HG02763 (cell line): ENCODE results near the gene GPR141.

Experiments
- ATAC-seq: cut with Tn5 transposase; IDR thresholded peaks from one replicate; pipeline ENCODE4 v1.9.1; 2021; ENCODE audit warnings: mild to moderate bottlenecking, moderate library complexity; ENCODE audit not compliant: unreplicated experiment

Gene GPR141

DNA sequence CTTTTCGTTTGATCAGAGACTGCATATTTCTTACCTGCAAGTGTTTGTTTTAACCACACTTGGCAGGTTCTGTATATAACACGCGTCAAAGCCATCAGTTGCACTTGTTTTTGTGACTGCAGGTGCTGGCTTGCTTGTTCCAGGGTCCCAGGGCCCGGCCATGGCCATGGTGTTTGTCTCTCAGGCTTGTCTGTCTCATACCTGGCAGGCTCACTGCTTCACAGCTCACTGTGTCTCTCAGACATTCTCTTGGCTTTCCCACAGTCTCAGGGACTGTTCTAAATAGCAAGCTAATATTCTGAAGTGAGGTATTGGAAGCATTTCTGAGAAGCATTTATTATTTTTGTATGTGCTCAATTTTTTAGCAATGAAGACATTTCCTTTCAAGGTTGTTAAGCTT lies 46.9 kb downstream of the GPR141 start:
- ATAC-seq = no peak

DNA sequence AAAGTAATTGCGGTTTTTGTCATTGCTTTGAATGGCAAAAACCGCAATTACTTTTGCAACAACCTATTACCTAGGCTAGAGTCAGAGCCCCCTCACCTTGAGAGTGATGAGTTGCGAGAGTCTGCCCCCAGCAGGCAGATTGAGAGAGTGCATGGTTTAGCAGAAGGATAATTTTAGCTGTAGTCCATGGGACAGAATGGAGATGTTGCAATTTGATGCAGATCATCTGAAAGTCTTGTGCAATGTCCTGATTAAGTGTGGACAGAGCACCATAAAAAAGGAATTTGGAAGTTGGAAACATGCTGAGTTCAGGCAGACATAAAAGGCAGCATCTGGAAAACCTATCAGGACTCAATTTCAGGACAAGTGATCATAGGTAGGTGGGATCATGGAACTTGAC lies 48.7 kb downstream of the GPR141 start:
- ATAC-seq = peak; percentile 79

DNA sequence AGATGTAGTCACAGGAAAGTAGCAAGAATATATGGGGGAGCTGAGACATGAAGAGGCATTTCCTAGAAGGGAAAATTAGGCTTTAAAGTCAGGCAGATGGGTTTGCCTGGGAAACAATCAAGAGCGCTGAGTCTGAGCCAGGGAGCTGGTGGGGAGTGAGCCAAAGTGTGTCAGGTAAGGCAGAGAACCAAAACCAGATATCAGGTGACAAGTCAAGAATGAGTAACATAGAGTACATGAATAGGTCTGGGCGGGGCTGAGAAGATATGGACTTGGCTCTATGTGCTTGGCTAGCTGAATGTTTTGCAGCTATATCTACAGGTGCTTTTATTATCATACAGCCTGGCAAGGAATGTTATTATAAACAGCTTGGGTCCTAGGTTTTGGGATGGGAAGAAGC lies 49.3 kb downstream of the GPR141 start:
- ATAC-seq = no peak

DNA sequence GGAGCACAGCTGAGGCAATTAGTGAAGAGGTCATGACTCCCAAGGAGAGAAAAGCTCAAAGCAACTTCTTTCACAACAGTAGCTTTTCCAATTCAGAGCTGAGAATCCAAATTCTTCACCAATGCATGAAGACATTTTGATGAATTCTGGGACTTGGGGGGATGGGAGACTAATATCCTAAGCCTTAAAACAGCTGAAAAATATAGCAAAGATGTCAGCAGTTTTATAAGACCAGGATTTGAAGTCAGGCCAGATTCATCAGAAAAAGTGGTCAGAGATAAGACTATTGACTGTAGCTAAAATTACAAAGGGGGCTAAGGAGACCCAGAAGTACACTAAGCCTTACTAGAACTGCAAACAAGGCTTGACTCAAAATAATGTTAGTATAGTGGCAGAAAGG lies 51.6 kb downstream of the GPR141 start:
- ATAC-seq = no peak

DNA sequence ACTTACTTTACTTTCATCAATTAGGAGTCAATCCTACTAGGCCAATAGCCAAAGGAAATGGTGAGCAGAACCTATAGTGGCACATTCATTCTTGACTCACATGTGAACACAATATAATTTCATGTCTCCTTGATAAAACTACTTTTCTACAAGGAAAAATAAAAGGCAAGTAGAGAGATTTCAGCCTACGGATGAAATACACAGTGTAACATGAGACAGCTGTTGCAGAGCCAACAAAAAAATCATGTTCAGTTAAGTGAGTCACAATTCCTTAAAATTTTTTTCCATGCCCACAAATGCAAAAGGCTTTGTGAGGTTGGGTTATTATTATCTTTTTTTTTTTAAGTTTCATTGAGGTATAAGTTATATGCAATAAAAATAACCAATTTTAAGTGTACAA lies 54.8 kb downstream of the GPR141 start:
- no peak for ATAC-seq

DNA sequence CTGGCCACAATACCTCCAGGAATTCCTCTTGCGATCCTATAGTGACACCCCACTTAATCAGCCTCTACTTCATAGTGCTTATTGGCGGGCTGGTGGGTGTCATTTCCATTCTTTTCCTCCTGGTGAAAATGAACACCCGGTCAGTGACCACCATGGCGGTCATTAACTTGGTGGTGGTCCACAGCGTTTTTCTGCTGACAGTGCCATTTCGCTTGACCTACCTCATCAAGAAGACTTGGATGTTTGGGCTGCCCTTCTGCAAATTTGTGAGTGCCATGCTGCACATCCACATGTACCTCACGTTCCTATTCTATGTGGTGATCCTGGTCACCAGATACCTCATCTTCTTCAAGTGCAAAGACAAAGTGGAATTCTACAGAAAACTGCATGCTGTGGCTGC lies 56.8 kb downstream of the GPR141 start:
- ATAC-seq = no peak

DNA sequence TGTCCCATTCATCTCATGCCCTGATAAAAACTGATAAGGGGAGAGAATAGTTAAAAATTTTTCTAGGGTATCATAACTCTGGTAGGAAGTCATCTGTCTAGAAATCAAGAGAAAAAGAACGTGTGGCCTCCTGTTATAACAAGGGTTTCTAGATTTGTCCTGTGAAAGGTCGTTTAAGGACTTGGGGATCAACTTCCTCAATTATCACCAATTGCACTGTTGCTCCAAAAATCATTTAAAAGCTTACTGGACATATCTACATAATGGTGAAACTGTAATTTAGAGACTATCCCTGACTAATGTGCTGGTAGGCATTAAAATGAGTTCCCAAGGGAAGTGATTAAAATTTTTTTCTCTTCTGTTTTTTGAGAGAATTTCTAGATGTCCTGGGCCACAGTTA lies 58.2 kb downstream of the GPR141 start:
- no peak for ATAC-seq

DNA sequence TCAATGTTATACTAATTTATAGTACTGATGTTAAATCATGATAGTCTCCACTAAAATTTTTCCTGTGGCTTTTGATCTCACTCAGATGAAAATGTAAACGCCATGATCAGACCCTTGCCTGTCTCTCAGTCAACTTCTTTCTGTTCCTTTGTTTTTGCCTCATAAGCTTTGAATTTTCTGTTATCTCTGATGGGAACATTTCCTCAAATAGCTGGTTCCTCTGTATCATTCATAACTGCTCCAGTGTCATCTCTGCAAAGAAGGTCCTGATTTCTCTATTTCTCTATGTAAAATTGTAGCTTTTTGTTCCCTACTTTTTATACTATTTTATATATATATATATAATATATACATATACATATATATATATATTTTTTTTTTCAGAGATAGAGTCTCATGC lies 67.5 kb downstream of the GPR141 start:
- no peak for ATAC-seq

DNA sequence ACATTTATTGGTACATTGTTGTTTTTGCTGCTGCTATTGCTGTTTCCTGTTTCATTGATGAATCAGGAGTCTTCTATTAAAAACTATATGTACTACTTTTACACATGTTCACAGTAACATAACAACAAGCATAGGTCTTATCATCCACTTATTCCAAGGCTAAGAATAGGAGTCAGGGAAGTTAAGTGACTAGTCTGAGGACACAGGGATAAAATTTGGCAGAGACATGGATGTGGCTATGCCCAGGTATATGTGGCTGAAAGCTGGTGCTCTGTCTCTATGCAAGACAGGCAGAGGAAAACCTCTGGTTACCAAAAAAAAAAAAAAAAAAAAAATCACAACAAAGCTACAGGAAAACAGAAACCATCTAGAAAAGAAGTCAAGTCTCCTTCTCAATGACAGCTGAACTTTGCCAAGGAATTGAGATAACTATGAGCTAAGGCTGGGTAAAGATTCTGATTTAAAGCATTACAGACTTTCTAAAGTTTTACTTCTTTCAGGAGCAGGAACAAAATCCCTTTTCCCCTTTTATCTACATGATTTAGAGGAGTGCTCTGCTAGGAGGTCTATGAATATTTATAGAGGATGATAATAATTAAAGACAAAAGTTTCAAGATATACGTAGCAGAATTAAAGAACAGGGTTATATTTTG lies 70.0 kb downstream of the GPR141 start:
- ATAC-seq = no peak

DNA sequence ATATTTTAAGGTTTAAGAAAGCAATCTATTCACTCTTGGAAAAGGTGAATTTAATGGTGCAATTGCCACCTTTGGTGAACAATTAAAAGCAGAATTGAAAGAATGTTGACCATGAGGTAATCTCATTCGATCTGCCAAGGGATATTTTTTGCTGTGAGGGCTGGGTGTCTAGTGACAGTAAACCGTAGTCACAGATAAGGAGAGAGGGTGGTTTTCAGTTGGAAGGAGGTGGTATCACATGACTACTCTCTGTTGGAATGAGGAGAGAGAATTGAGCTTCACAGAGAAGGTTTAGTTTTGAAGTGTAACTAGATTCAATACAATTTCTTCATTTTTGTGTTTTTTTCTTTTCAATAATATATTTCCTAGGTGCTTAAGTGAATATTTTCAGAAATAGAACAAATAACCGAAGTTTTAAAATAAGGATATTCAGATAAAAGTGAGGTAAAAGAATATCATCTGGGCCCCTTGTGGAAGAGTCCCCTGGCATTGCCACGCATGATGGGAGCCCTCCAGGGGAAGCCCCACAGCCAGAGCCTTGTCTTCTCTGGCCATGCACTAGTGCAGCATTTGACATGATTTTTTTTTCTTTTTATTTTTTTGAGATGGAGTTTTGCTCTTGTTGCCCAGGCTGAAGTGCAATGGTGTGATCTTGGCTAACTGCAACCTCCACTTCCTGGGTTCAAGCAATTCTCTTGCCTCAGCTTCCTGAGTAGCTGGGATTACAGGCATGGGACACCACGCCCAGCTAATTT lies 73.4 kb downstream of the GPR141 start:
- no peak for ATAC-seq

DNA sequence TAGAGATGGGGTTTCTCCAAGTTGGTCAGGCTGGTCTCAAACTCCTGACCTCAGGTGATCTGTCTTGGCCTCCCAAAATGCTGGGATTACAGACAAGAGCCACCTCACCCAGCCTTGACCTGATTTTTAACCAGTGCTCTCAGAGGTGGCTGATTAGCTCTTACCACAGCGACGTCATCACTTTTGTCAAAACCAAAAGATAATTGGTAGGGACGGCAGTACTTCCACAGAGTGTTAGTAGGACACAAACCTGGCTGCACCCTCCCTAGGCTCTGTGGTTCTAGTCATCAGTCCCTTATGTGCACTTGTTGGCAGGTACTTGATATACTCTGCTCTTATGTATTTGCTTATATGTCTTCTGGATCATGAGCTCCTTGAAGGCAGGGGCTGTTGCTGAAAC lies 74.0 kb downstream of the GPR141 start:
- ATAC-seq = no peak

DNA sequence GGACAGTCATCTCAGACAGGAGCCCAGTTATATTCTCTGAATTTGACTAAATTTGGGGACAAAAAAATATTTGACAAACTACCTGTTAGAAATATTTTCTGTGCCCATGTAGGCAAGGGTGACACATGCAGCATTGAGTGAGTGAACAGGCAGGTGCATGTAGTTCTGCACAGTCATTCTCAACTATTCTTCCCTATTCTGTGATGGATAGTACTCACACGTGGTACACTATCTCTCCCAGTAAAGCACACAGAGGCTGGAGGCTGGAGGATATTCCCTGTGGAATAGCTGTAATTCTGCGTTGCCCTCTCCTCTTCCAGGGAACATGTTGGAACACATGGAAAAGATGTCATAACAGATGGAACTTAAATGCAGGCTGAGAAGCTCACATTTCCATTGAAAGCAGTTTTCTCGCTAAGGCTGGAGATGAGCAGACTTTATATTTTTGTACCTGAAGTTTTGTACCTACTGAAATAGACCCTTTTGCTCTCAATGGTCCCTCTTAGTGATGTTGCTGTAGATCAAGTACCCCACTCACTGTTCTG lies 75.0 kb downstream of the GPR141 start:
- ATAC-seq = no peak

DNA sequence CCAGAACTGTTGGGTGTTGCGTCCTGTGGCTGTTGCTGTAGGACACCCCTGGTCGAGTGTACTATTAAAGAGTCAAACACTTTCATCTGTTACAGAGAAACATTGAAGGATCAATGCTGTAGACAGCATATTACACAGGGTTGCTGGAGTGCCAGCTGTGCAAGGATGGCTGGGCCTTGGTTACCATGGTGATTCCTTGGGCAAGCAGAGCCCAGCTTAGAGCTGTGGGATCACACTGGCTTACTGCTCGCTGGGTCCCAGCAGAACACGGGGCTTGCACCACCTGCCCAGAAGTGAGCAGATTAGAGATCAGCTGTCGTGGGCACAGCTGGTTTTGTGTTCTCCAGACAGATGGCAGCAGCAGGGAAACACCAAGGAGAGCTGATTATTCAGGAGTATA lies 76.0 kb downstream of the GPR141 start:
- ATAC-seq = no peak

DNA sequence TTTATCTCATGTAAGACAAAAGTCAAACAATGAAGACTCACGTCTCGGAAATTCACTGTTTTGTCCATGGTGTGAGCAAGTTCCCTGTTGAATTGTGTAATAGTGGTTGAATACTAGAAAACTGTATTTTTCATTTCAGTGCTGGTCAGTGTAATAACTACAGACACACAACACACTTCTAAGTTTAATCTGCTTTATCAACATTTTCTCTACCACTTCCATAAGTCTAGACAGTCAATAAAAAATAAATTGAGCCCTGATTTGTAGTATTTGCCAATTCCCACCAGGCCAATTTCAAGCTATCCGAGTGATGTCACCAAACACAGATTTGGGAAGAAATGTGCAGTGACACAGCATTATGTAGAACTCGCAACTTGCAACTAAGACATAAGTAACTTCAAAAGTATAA lies 81.9 kb downstream of the GPR141 start:
- no peak for ATAC-seq

DNA sequence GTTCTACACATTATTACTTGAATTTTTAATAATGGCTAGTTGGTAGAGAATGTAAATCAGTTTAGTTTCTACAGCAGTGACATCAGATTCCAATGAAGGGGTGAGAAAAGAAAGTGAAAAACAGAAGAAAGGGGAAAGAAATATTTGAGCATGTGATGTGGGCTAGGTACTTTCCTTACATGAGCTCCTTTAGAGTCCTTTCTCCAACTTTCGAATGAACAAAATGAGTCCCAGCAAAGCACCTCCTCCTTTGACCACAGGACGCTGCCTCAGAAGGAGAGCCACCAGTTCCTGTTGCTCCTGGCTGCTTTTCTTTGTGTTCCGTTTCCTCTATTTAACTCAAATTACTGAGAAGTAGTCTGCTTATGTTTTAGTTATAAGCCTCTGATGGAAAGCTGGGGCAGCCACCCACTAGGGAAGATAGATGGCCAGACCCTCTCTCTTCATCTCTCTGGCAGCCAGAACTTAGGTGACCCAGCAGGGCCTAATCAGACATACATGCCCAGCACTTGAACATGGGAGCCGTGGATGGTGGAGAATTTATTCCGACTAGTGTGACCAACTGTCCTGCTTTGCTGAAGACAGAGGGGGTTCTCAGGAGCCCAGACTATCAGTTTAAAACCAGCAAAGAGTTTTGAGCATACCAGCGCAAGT lies 82.4 kb downstream of the GPR141 start:
- peak; percentile 85 for ATAC-seq

DNA sequence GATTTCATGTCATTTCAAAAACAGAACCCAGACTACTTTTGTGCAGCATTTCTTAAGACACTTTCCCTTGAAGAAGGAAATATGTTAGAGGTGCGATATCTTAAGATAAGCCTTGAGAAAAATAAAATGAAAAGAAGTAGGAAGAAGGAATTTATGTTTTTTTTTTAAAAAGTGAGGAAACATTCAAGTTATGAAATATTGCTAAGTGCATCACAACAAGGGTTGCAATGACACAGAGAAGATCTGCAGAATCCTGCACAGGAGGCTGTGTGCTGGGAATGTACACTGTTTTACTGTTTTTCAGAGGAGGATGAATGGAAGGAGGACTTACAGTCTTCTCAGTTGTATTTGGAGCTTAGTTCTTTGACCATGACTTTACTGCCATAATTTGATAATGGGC lies 85.0 kb downstream of the GPR141 start:
- ATAC-seq = no peak

DNA sequence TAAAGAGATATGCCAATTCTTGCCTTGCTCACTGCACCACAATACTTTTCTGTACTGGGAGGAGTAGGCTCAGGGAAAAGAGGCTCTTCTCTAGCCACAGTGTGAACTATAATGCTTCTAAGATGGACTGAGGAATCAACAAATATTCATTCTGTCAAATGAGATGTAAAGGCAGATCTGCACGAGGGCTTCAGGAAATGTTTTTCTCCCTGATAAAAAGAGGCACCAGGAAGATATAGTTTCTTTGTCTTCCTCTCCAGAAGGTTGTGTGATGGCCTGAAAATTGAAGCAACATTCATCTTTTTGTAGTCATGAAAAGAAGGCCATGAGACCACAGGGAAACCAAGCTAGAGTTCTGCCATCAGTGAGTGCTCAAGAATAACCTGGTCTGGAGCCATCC lies 85.7 kb downstream of the GPR141 start:
- no peak for ATAC-seq

DNA sequence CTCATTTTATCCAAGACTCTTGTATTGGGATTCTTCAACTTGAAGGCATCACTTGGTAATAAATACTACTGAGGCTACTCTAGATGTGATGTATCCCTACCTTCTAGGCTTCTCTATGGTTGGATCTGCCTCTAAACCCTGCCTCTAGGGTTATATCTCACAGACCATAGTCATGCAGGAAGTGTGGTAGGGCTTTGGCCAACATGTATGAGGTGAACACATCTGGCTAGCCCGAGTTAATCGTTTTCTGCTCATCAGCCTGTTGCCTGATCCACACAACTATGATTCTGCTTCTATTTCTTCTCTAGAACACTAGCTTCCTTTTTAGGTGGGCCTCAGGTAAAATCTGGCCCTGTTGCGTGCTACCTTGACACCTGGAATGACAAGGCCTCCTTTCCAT lies 86.2 kb downstream of the GPR141 start:
- no peak for ATAC-seq

DNA sequence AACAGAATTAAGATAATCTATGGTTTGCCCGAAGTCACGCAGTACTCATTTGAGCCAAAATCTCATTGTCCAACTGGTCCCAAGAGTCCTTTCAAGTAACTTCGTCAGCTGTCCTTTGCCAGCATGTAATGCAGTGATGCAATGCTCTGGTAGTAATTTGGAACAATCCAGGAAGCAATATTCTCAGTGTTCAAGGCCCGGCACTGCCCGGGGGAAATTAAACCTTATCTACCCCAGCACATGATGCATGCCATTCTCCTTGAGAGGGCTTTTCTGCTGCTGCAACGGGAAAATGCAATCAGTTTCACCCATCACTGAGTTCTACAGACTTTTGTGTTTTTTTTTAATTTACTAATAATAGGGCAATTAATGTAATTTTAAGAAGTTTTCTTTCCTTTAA lies 87.3 kb downstream of the GPR141 start:
- ATAC-seq = no peak

DNA sequence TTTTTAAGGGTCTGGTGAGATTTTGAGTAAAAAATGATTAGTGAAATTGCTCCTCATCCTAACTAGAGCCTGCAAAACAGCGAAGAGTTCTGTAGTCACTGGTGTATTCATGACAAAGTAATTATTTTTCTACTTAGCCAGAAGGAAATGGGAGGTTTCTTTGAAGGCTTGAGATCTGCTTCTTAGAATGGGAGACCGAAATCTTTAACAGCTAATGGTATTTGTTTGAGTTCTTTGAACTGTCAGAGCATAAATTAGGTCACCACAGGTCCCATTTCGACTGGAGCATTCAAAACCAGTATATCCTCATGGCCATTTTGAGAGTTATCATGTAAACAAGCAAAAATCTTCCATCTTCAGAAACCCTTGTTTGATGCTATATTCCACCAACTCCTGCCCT lies 87.8 kb downstream of the GPR141 start:
- ATAC-seq = no peak

DNA sequence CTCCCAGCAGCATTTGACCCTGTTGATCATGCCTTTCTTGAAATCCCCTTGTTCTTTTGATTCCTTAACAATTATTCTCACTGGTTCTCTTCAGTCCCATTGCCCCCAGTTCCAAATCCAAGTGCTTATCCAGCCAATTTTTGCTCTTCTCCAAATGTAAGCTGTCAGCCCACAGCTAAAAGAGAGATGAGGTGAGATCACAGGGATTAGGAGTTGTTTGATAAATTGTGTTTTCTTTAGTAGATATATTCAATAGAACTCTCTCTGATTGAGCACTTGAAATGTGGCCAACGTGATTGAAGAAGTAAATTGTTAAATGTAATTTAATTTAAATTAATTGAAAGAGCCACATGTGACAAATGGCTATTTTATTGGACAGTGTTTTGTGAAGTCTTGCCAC lies 88.2 kb downstream of the GPR141 start:
- ATAC-seq = no peak

DNA sequence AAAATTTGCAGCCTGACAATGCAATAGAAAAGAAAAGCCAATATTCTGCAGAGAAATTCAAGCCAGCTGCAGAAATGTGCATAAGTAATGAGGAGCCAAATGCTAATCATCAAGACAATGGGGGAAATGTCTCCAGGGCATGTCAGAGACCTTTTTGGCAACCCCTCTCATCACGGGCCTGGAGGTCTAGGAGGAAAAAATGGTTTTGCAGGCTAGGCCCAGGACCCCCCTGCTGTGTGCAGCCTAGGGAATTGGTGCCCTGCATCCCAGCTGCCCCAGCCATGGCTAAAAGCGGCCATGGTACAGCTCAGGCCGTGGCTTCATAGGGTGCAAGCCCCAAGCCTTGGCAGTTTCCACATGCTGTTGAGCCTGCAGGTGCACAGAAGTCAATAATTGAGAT lies 92.4 kb downstream of the GPR141 start:
- no peak for ATAC-seq
